SH-SY5Y (cell line): ENCODE results near the gene MARCHF11.
A peak's percentile ranks its signal among the peaks of the same experiment; 100 is the strongest.

ENCODE experiments used
- GATA2 ChIP-seq: IDR thresholded peaks from 2 replicates; pipeline ENCODE4 v1.6.1; 2011; ENCODE audit warnings: mild to moderate bottlenecking, low read depth, low read length
- GATA3 ChIP-seq: IDR thresholded peaks from 2 replicates; pipeline ENCODE4 v1.6.1; 2011; ENCODE audit warnings: low read depth, mild to moderate bottlenecking, low read length, moderate library complexity

MARCHF11 gene, protein sequence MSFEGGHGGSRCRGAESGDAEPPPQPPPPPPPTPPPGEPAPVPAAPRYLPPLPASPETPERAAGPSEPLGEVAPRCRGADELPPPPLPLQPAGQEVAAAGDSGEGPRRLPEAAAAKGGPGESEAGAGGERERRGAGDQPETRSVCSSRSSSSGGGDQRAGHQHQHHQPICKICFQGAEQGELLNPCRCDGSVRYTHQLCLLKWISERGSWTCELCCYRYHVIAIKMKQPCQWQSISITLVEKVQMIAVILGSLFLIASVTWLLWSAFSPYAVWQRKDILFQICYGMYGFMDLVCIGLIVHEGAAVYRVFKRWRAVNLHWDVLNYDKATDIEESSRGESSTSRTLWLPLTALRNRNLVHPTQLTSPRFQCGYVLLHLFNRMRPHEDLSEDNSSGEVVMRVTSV

GRCh38 chr5:16179511-16179935, at the start of gene MARCHF11:
MARCHF11 (minus strand) TSS chr5:16179791; CDS start chr5:16179575, 216 bp downstream.
- TF ChIP-seq GATA2 (no peak), GATA3 (no peak)

GRCh38 chr5:16225927-16226326, 46.3 kb upstream of the MARCHF11 start:
- TF ChIP-seq GATA3 (0 out of 2 replicates have a peak, but pooled peaks have one; percentile 14), GATA2 (no peak)

GRCh38 chr5:16192311-16192710, 12.7 kb upstream of the MARCHF11 start:
- TF ChIP-seq GATA3: no peak
- TF ChIP-seq GATA2: no peak

GRCh38 chr5:16180789-16181082, 1.1 kb upstream of the MARCHF11 start:
- TF ChIP-seq GATA2 (no peak), GATA3 (no peak)

GRCh38 chr5:16179936-16180788, 571 bp upstream of the MARCHF11 start:
- TF ChIP-seq GATA3: no peak
- no peak; the same call in 1 of the 2 replicates for TF ChIP-seq GATA2

GRCh38 chr5:16178745-16179372, 732 bp downstream of the MARCHF11 start:
- TF ChIP-seq GATA2: no peak
- TF ChIP-seq GATA3: no peak

DNA sequence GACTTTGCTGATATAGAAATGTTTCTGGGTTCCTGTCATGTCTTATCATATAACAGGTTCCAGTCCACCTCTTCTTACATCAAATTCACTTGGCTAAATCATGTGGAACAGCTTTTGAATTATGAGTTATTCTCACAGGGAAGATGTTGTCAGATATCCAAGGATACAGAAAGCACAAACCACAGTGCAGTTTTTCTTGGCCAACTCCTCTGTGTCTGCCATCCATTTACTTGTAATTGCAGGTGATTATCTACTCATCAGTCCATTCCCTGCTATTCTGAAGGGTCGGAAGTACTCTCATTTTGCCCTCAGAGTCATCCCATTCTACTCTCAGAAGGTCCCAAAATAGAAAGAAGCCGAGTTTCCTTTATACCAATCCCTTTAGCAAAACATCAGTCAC, 10.0 kb downstream of the MARCHF11 start:
- peak; percentile 90 for TF ChIP-seq GATA2
- TF ChIP-seq GATA3: peak; percentile 86

DNA sequence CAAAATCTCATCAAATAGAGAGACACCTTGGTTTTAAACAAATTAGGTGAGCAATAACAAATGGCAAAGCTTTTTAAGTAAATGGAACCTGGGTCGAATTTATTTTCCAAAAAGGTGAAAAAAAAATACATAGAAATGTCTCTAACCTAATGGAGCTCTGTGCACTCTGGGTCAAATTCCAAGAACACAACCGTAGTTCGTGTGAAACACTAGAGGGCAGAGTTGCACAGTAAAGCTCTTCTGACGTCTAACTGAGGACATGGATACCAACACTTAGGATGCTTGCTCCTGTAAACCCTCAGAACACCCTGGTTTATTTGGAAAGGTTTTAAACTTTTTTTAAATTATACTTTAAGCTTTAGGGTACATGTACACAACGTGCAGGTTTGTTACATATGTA, 18.9 kb downstream of the MARCHF11 start:
- TF ChIP-seq GATA2 (no peak), GATA3 (no peak)

DNA sequence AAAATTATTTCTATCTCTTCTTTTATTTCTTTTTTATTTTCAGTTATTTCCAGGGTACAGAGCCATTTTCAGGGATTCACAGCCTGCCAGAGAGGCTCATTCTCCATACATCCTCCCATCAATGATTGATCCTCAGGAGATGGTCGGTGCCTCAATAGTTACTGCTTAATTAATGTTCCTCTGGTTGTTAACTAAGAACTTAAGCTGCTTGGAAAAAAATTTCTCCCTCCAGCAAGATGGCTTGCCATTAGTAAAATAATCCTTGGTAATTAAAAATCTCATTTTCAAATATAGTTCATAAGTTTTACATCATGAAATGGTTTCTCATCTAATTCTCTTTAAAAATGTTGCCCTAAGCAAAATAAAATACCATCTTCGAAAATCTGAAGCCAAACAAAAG, 20.0 kb downstream of the MARCHF11 start:
- TF ChIP-seq GATA3 (no peak), GATA2 (no peak)

DNA sequence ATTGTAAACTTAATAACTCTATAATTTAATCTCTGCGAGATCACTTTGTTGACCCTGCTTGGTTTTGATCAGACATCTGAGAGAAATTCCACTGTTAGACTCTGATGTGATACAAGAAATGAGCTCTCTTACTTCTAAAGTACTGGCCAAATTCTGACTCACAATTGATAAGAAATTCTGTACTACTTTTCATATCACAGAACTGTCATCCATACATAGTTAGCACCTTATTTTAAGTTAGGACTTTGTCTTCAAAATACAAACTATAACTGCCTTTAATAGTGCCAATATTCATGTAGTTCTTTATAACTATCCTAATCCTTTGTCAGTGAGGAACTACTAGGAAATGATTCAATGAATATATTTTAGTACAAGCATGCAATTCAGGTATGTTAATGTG, 23.4 kb downstream of the MARCHF11 start:
- TF ChIP-seq GATA2 (no peak), GATA3 (no peak)

GRCh38 chr5:16152601-16153568, 26.7 kb downstream of the MARCHF11 start:
- peak; percentile 68 for TF ChIP-seq GATA2
- peak; percentile 81 for TF ChIP-seq GATA3

- no peak for TF ChIP-seq GATA2
- TF ChIP-seq GATA3: no peak
Measured at GRCh38 chr5:16149621-16150020, 30.0 kb downstream of the MARCHF11 start.
